HepG2 (cell line): ENCODE measurements around the gene DELE1. TPM values are rescaled to one million over a fixed set of nuclear protein-coding genes. Genes with fewer than 3 reads are reported as not detected.

Experiments used
- FOXA3 ChIP-seq: IDR thresholded peaks from 2 replicates; pipeline ENCODE4 v1.6.1; 2016; ENCODE audit warnings: missing genetic modification reagents, missing compliant biosample characterization
- FOXK1 ChIP-seq: sonication (generic); formaldehyde crosslinking; IDR thresholded peaks from 2 replicates; pipeline ENCODE4 v1.4.0; 2020; ENCODE audit warnings: low read depth, missing genetic modification reagents, borderline replicate concordance
- RBFOX2 ChIP-seq: fragments of 200-400 bp; formaldehyde crosslinking; IDR thresholded peaks from 2 replicates; pipeline ENCODE4 v1.6.1; 2017; ENCODE audit warnings: low read depth, mild to moderate bottlenecking, low read length
- REXO4 ChIP-seq: sonication (generic); formaldehyde crosslinking; IDR thresholded peaks from 2 replicates; pipeline ENCODE4 v1.8.0; 2022; ENCODE audit warnings: missing genetic modification reagents, mild to moderate bottlenecking, borderline replicate concordance
- SRSF4 ChIP-seq: fragments of 200-400 bp; formaldehyde crosslinking; IDR thresholded peaks from one replicate; pipeline ENCODE4 v1.6.1; 2018; ENCODE audit warnings: mild to moderate bottlenecking, low read depth, low read length, moderate library complexity; ENCODE audit not compliant: poor library complexity, severe bottlenecking
- polyA plus RNA-seq, 8 experiments: library from polyadenylated mRNA; depleted of rRNA in 3 of 8; stranded (reverse) in 7 of 8; unstranded in 1 of 8; fragments of >200 nt; fragmentation: Illumina TruSeq in 4 of 8; extraction: Trizol in 4 of 8; gene quantifications; 2 replicates each; pipeline versions ENCODE4 v1.2.1 to v1.2.3, GENCODE V29; 2011 to 2016; ENCODE audit warnings: low read depth in 4 of 8, missing spikeins in 1 of 8, mixed read lengths in 1 of 8; ENCODE audit not compliant: insufficient read depth in 1 of 8
- total RNA-seq, 5 experiments: library from RNA; depleted of rRNA; stranded (reverse); fragments of >200 nt; fragmentation: Illumina TruSeq; extraction: Trizol; gene quantifications; 2 replicates each; pipeline ENCODE4 v1.2.3, GENCODE V29; 2016; ENCODE audit warnings: low read depth in 1 of 5
- TF ChIP-seq, protein P1 (sequence below): IDR thresholded peaks from 2 replicates; pipeline ENCODE4 v1.4.0; 2020; ENCODE audit warnings: mild to moderate bottlenecking, missing genetic modification reagents
- TF ChIP-seq, protein P2 (sequence below): sonication (generic); formaldehyde crosslinking; IDR thresholded peaks from 2 replicates; pipeline ENCODE4 v1.9.0; 2021; ENCODE audit warnings: mild to moderate bottlenecking, missing genetic modification reagents
- TF ChIP-seq, protein P3 (sequence below): sonication (generic); formaldehyde crosslinking; IDR thresholded peaks from 2 replicates; pipeline ENCODE4 v1.9.0; 2021; ENCODE audit warnings: missing genetic modification reagents, mild to moderate bottlenecking, borderline replicate concordance
- TF ChIP-seq, protein P4 (sequence below): sonication (generic); formaldehyde crosslinking; IDR thresholded peaks from 2 replicates; pipeline ENCODE4 v1.9.0; 2021; ENCODE audit warnings: missing genetic modification reagents, mild to moderate bottlenecking, borderline replicate concordance
- TF ChIP-seq, protein P5 (sequence below): IDR thresholded peaks from 2 replicates; pipeline ENCODE4 v1.6.1; 2016; ENCODE audit warnings: missing compliant biosample characterization, missing genetic modification reagents, borderline replicate concordance
- TF ChIP-seq, protein P6 (sequence below): sonication (generic); formaldehyde crosslinking; IDR thresholded peaks from 2 replicates; pipeline ENCODE4 v1.4.0; 2020; ENCODE audit warnings: mild to moderate bottlenecking, low read depth, missing genetic modification reagents
- TF ChIP-seq, protein P7 (sequence below): sonication (generic); IDR thresholded peaks from 2 replicates; pipeline ENCODE4 v1.6.1; 2016; ENCODE audit warnings: low read depth, borderline replicate concordance

DELE1 gene
- total and polyA plus RNA-seq, 2 of the 13 experiments (the other 11 are each of a cell fraction or from before 2014, with no cell fraction given), result 57.5 to 90.3 TPM

DNA sequence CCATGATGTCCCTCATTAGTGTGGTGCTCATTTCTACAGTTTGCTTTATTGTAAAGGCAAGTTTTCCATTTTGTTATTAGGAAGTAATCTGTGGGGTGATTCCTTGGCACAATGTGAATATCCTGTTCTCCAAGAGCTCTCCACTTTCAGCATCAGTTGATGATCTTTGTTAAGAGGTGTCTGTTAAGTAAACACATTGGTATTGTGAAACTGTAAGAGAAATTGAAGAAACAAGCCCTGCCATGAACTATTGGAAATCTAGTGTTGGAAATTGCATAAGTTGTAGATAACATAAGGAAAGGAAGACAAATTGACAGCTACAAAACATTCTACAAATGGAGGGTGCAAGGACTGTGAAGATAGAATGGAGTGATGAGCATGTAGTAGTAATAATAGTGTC is 62.4 kb downstream of the DELE1 start (continued):
- TF ChIP-seq, protein P1, sequence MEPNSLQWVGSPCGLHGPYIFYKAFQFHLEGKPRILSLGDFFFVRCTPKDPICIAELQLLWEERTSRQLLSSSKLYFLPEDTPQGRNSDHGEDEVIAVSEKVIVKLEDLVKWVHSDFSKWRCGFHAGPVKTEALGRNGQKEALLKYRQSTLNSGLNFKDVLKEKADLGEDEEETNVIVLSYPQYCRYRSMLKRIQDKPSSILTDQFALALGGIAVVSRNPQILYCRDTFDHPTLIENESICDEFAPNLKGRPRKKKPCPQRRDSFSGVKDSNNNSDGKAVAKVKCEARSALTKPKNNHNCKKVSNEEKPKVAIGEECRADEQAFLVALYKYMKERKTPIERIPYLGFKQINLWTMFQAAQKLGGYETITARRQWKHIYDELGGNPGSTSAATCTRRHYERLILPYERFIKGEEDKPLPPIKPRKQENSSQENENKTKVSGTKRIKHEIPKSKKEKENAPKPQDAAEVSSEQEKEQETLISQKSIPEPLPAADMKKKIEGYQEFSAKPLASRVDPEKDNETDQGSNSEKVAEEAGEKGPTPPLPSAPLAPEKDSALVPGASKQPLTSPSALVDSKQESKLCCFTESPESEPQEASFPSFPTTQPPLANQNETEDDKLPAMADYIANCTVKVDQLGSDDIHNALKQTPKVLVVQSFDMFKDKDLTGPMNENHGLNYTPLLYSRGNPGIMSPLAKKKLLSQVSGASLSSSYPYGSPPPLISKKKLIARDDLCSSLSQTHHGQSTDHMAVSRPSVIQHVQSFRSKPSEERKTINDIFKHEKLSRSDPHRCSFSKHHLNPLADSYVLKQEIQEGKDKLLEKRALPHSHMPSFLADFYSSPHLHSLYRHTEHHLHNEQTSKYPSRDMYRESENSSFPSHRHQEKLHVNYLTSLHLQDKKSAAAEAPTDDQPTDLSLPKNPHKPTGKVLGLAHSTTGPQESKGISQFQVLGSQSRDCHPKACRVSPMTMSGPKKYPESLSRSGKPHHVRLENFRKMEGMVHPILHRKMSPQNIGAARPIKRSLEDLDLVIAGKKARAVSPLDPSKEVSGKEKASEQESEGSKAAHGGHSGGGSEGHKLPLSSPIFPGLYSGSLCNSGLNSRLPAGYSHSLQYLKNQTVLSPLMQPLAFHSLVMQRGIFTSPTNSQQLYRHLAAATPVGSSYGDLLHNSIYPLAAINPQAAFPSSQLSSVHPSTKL (CRISPR knock-in tag), result 0 out of 2 replicates have a peak, but pooled peaks have one; percentile 21
- TF ChIP-seq, protein P2, sequence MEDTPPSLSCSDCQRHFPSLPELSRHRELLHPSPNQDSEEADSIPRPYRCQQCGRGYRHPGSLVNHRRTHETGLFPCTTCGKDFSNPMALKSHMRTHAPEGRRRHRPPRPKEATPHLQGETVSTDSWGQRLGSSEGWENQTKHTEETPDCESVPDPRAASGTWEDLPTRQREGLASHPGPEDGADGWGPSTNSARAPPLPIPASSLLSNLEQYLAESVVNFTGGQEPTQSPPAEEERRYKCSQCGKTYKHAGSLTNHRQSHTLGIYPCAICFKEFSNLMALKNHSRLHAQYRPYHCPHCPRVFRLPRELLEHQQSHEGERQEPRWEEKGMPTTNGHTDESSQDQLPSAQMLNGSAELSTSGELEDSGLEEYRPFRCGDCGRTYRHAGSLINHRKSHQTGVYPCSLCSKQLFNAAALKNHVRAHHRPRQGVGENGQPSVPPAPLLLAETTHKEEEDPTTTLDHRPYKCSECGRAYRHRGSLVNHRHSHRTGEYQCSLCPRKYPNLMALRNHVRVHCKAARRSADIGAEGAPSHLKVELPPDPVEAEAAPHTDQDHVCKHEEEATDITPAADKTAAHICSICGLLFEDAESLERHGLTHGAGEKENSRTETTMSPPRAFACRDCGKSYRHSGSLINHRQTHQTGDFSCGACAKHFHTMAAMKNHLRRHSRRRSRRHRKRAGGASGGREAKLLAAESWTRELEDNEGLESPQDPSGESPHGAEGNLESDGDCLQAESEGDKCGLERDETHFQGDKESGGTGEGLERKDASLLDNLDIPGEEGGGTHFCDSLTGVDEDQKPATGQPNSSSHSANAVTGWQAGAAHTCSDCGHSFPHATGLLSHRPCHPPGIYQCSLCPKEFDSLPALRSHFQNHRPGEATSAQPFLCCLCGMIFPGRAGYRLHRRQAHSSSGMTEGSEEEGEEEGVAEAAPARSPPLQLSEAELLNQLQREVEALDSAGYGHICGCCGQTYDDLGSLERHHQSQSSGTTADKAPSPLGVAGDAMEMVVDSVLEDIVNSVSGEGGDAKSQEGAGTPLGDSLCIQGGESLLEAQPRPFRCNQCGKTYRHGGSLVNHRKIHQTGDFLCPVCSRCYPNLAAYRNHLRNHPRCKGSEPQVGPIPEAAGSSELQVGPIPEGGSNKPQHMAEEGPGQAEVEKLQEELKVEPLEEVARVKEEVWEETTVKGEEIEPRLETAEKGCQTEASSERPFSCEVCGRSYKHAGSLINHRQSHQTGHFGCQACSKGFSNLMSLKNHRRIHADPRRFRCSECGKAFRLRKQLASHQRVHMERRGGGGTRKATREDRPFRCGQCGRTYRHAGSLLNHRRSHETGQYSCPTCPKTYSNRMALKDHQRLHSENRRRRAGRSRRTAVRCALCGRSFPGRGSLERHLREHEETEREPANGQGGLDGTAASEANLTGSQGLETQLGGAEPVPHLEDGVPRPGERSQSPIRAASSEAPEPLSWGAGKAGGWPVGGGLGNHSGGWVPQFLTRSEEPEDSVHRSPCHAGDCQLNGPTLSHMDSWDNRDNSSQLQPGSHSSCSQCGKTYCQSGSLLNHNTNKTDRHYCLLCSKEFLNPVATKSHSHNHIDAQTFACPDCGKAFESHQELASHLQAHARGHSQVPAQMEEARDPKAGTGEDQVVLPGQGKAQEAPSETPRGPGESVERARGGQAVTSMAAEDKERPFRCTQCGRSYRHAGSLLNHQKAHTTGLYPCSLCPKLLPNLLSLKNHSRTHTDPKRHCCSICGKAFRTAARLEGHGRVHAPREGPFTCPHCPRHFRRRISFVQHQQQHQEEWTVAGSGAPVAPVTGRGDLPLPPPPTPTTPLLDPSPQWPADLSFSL (CRISPR knock-in tag), result no peak
- TF ChIP-seq RBFOX2 (no peak), REXO4 (CRISPR knock-in tag) (no peak), FOXK1 (no peak), SRSF4 (no peak), FOXA3 (CRISPR knock-in tag) (peak; percentile 46; the same call in 1 of the 2 replicates)
- TF ChIP-seq, protein P3, sequence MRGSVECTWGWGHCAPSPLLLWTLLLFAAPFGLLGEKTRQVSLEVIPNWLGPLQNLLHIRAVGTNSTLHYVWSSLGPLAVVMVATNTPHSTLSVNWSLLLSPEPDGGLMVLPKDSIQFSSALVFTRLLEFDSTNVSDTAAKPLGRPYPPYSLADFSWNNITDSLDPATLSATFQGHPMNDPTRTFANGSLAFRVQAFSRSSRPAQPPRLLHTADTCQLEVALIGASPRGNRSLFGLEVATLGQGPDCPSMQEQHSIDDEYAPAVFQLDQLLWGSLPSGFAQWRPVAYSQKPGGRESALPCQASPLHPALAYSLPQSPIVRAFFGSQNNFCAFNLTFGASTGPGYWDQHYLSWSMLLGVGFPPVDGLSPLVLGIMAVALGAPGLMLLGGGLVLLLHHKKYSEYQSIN, result no peak
- TF ChIP-seq, protein P4, sequence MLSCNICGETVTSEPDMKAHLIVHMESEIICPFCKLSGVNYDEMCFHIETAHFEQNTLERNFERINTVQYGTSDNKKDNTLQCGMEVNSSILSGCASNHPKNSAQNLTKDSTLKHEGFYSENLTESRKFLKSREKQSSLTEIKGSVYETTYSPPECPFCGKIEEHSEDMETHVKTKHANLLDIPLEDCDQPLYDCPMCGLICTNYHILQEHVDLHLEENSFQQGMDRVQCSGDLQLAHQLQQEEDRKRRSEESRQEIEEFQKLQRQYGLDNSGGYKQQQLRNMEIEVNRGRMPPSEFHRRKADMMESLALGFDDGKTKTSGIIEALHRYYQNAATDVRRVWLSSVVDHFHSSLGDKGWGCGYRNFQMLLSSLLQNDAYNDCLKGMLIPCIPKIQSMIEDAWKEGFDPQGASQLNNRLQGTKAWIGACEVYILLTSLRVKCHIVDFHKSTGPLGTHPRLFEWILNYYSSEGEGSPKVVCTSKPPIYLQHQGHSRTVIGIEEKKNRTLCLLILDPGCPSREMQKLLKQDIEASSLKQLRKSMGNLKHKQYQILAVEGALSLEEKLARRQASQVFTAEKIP, result no peak
- TF ChIP-seq, protein P5, sequence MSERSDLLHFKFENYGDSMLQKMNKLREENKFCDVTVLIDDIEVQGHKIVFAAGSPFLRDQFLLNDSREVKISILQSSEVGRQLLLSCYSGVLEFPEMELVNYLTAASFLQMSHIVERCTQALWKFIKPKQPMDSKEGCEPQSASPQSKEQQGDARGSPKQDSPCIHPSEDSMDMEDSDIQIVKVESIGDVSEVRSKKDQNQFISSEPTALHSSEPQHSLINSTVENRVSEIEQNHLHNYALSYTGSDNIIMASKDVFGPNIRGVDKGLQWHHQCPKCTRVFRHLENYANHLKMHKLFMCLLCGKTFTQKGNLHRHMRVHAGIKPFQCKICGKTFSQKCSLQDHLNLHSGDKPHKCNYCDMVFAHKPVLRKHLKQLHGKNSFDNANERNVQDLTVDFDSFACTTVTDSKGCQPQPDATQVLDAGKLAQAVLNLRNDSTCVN (CRISPR knock-in tag), result no peak
- TF ChIP-seq, protein P6, sequence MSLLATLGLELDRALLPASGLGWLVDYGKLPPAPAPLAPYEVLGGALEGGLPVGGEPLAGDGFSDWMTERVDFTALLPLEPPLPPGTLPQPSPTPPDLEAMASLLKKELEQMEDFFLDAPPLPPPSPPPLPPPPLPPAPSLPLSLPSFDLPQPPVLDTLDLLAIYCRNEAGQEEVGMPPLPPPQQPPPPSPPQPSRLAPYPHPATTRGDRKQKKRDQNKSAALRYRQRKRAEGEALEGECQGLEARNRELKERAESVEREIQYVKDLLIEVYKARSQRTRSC (CRISPR knock-in tag), result no peak
- TF ChIP-seq, protein P7, sequence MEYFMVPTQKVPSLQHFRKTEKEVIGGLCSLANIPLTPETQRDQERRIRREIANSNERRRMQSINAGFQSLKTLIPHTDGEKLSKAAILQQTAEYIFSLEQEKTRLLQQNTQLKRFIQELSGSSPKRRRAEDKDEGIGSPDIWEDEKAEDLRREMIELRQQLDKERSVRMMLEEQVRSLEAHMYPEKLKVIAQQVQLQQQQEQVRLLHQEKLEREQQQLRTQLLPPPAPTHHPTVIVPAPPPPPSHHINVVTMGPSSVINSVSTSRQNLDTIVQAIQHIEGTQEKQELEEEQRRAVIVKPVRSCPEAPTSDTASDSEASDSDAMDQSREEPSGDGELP, result no peak
